GM11168 (cell line): ENCODE results near the gene TMEM242.

Source experiments
- in situ Hi-C: fragments of 300-500 bp; cut with MboI; formaldehyde crosslinking; loops from one replicate; pipeline ENCODE4 v1.12.0; 2022; ENCODE audit warnings: low sequenced_read_pairs; ENCODE audit not compliant: unreplicated experiment

TMEM242 gene

DNA sequence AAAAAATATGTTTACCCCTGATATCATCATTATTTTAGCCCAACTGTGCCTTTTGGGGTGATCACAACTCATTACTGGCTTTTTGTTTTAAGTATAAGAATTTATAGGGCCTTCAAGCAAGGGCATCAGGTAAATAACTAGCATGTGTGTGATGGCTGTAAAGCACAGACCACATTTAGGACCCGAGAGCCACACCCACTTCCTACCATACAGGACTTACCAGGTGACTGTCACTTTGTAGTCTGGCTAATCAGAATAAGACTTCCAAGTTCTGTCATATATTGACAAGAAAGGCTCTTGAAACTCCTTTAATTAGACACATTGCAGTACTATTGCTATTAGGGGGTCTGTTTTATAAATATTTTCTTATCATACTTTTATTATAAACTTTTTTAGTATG lies 31.1 kb downstream of the TMEM242 start:
- in situ Hi-C loops: no loop called here

DNA sequence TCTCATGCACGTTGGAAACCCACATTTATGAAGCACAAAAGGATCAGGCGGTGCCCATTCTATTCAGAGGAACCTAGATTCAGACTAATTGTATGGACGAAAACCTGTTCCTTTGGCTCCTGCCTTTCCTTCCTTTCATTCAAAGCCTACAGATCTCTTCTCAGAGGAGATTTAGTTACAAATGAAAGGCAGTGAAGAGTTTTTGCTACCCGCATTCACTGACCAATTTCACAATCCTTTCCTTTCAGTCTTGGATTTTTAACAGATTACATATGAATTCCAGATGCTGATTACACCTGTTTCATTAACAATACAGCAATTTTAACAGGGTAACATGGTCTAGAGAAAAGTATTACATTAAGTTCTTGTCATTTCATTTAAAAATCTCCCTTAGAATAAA lies 32.0 kb downstream of the TMEM242 start:
- in situ Hi-C loops: no loop called here

DNA sequence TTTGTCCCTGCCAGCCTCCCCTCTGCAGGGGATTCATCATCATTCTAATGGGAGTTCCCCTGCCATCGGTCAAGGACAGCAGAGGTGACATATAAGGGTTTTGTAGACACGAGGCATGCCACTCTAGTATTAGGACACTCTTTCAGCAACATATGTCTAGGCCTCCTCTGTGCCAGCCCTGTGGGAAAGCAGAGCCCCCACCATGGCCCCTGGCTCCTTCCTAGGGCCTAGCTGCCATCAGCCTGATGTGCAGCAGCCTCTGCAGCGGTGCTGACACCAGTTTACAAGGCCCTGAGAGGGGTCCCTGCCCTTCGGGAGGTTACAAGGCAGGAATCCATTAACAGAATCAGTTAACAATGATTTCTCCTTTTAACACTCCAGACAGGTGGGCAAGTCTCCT lies 32.5 kb downstream of the TMEM242 start:
- in situ Hi-C loops: no loop called here

DNA sequence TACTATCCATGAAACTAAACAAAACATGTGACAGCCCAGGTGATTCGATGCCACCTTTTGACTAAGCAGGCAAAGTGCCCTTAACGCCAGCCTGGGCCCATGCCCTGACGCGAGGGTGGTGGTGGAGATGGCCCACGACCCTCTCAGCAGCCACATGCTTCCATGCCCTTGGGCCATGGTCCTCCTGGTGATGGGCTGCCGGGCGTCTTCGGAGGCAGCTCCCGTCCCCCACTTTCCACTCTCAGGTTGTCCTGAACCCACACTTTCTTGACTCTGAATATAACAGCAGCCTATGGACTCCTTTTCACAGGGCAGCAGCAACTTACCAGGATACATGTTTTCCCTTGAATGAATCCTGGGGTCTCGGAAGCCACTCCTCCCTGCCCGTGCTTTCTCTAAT lies 33.6 kb downstream of the TMEM242 start:
- in situ Hi-C loops: no loop called here

DNA sequence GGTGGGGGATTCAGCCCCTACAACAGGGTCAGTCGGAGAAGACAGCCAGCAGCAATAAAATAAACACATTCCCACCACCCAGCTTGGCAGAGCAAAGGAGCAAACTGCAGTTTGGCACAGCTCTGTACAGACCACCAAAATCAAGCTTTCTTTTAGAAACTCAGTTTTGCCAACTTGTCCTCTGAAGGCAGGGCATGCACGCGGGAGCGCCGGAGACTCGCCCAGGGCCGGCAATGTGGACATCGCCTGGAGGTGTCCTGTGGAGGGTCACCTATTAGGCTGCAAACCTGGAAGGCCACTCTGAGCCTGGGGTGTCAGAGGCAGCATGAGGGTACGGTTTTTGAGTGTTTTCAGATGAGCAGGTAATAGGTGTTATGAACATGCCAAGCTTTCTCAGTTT lies 34.7 kb downstream of the TMEM242 start:
- in situ Hi-C loops: no loop called here

DNA sequence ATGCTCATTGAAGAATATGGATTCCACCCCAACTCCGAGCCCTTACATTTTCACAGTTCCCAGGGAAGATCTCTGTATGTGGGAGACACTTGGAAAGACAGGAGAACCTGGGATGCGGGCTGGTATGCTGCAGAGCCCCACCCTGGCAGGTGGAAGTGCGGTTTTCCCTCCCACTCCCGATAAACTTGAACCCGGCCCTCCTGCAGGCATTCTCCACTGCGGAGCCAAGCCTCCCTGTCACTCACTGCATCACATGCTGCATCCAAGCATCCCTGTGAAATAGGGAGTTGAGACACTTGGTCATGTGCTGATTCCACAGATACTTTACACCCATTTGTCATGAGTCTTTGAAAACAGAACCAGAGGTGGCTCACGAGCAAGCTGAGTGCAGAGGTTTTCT lies 35.4 kb downstream of the TMEM242 start:
- in situ Hi-C loops: no loop called here

DNA sequence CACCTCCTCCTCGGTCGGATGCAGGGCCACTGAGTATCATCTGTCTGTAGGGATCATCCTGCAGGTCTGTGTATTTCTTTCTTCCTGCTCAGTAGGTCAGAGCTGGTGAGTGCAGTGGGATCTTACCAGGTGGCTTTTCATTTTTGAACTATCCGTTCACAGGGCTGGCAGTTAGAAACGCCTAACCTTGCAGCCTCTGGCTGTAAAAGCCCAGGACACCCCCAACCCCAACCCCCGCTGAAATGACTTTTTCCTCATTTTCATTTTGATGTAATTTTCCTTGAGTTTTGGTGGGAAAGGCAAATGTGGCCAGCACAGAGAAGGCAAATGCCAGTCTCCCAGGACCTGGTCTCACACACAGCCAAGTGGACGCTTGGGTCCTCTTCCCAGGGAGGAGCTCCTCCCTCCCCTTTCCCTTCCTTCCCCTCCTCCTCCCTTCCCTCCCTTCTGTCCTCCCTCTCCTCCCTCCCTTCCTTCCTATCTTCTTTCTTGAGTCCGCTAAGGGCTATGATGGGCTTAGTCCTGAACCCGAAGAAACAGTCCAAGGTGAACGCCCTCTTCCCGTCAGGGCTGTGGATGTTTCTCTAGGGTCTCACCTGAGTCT lies 36.0 kb downstream of the TMEM242 start:
- in situ Hi-C loops: no loop called here

DNA sequence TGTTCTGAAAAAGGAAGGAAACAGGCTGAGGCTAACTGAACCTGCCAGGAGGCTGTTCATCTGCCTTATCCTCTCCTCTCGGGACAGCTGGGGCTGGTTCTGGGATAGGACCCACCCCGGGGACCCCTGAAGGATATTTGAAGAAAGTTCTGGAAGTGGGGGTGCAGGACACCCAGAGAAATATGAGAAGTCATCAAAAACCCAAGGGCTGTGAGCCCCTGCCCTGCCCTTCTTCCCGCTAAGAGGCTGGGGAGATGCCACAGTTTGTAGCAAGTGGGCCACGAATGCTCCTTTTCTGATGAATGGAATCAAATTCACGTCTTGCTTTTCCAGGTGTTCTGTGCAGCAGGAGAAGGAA lies 37.9 kb downstream of the TMEM242 start:
- in situ Hi-C loops: no loop called here

DNA sequence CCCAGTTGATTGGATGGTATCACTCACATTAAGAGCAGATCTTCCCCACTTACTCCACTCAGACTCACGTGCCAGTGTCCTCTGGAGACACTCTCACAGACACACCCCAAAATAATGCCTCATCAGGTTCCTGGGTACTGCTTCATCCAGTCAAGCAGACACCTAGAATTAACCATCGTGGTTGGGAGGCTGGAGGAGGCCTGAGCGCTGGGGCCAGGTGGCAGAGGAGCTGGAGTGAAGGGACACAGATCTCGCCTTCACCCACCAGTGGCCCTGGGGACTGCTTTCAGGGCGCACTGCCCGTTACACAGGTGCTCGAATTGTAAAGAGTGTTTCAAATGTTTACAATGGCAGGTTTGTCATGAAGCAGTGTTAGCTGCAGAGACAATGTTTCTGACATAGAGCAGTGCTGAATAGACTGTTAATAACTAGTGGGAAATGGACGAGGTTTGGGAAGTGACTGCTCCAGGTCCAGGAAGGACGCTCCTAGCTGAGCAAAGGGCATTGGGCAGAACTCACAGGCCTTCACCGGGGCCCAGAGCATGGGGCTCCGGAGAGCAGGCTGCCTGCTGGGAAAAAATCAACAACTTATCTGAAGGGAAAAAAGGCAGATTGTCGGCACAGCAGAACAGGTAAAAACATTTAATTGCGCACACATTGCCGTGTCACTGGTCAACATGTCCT lies 38.4 kb downstream of the TMEM242 start:
- in situ Hi-C loops: no loop called here

DNA sequence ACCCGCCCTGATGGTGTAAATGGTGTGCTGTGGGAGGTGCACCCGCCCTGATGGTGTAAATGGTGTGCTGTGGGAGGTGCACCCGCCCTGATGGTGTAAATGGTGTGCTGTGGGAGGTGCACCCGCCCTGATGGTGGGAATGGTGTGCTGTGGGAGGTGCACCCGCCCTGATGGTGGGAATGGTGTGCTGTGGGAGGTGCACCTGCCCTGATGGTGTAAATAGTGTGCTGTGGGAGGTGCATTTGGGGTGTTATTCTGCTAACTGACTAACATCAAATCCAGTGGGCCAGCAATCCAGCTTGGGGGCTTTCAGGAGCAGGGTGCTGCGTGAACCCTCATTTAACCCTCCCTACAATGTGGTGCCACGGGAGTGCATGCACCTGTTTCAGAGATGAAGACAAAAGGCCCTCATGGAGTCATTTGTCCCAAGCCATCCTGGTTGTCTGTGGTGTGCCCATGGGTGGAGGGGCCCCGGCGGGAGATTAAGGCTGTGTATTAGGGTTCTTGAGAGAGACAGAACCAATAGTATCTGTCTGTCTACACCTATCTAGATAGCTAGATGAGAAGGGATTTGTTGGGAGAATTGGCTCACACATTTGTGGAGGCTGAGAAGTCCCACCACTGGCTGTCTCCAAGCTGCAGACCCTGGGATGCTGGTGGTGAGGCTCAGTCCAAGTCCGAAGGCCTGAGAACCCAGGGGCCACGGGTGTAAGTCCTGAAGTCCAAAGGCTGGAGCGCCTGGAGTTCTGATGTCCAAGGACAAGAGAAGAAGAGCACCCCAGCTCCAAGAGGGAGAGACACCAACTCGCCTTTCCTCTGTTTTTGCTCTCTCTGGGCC lies 39.2 kb downstream of the TMEM242 start:
- in situ Hi-C loops: no loop called here

DNA sequence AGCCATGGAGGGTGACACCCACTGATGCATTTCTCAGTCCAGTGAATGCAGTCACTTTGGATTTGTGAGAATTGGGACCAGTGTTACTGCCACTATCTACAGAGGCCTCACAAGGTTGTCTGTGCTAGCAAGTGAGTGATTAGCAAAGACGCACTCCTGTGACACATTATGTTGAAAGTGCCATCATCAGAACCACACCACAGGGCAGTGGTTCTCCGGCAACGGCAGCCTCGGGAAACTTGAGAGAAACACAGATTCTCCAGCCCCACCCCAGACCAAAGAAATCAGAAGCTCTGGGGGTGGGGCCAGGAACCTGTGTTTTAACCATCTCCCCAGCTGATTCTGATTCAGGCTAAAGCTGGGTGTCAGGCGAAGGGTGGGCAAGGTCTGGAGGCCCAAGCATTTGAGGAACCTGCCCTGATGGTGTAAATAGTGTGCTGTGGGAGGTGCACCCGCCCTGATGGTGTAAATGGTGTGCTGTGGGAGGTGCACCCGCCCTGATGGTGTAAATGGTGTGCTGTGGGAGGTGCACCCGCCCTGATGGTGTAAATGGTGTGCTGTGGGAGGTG lies 39.9 kb downstream of the TMEM242 start:
- in situ Hi-C loops: no loop called here

DNA sequence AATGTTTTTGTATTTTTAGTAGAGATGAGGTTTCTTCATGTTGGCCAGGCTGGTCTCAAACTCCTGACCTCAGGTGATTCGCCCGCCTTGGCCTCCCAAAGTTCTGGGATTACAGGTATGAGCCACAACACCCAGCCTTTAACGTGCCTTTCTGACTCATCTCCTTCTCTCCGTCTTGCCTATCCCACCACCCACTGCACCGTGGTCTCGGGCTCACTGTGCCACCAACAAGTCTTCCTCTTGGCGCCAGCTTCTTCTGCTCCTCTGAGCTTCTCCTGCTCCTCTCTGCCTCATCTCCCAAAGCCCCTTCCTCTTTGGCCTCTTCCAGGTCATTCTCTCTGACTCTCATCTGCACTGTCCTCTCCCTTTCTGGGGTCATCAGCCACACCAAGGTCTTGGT lies 41.0 kb downstream of the TMEM242 start:
- in situ Hi-C loops: no loop called here

DNA sequence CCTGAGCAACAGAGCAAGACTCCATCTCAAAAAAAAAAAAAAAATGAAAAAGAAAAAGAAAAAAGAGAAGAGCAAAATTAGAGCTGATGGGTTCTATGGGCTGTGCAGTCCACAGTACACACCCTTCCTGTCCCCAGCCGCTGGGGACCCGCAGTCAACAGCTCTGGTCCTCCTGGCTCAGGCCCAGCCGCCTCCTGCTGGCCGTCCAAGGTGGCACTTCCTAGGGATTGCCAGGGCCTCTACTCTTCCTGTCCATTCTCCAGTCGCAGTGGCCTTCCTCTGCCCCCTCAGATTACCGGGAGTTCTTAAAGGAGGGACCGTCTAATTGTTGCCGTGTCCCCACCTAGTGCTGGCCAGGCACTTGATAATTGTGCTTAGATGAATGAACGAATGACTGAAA lies 41.7 kb downstream of the TMEM242 start:
- in situ Hi-C loops: no loop called here

DNA sequence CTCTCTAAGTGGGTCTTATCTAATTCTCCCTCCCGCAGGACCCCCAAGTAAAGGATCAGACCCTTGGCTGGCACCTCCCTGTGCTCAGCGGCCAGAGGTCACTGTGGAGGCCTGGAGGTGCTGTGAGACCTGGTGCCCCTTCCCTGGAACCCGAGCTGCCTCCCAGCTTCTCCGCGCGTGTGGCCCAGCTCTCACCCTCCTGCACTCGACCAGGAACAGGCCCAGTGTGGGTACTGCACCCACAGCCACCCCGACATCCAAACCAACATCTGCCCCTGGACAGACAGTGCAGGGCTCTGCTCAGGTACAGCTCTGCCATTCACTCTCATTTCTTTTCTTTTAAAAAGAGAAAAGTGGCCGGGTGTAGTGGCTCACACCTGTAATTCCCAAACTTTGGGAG lies 42.4 kb downstream of the TMEM242 start:
- in situ Hi-C loops: no loop called here

DNA sequence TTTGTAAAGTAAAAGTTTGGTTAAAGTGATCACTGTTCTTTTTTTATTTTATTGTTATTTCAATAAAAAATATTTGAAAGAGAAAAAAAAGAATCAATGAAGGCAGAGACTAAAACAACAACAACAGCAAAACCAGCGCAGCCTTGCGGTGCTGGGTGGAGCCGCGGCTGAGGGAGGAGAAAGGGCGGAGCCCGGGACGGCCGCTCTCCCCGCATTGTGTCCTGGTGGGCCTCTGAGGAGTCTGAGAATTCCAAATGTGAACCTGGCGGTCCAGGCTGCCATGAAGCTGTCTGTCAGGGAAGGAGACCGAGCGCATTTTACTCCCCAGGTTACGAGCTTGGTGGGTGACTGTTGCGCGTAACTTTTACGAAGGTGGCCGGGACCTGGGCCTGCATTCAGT lies 43.2 kb downstream of the TMEM242 start:
- in situ Hi-C loops: no loop called here

DNA sequence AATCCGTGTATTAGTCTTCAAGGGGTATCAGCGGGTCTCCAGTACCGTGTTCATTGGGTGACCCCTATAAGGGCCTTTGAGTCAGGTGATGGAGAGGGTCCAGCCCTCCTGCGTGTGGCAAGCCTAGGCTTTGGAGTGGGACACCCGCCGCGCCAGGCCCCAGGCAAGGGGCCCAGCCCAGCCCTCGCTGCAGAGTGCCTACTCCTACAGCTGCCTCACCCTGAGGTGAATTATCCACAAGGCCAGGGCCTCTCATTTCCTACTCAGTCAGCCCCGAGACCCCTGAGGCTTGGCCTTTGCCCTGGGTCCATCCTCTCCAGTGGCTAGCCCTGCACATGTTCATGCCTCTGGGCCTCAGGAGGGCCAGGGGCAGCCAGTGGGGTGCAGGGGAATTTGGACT lies 45.1 kb downstream of the TMEM242 start:
- in situ Hi-C loops: no loop called here

DNA sequence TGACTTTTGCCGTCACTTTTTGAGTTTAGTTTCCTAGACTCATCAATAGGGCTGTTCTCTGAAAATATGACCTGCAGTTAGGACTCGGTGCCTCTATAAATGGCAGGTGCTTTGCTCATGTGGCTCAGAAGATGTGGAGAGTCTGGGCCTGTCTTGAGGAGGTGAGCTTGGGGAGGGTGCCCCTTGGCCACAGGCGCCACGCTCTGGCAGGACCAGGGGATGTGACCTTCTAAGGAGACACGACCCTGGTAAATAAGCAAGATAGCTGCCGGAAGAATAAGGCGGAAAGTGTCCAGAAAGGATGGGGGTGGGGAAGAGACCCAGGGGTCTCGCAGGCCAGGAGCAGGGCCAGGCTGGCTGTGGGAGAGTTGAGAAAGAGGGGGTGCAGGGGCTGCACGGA lies 46.6 kb downstream of the TMEM242 start:
- in situ Hi-C loops: no loop called here

DNA sequence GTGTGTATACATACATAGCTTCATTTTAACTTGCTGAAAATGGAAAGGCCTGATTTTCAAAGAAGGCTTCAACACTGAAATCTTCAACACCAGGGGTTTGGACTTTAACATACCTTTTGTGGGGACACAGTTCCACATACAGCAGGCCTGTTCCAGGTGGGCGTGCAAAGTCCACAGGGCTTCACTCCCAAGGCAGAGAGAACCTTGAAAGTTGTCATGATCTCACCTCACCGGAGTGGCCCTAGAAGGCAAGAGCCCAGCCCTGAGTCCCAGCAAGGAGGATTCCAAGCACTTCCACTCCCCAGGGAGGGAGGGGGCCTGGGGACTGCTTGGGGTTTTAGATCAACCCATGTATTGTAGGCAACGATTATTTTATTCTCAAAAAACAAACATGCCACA lies 47.2 kb downstream of the TMEM242 start:
- in situ Hi-C loops: no loop called here

DNA sequence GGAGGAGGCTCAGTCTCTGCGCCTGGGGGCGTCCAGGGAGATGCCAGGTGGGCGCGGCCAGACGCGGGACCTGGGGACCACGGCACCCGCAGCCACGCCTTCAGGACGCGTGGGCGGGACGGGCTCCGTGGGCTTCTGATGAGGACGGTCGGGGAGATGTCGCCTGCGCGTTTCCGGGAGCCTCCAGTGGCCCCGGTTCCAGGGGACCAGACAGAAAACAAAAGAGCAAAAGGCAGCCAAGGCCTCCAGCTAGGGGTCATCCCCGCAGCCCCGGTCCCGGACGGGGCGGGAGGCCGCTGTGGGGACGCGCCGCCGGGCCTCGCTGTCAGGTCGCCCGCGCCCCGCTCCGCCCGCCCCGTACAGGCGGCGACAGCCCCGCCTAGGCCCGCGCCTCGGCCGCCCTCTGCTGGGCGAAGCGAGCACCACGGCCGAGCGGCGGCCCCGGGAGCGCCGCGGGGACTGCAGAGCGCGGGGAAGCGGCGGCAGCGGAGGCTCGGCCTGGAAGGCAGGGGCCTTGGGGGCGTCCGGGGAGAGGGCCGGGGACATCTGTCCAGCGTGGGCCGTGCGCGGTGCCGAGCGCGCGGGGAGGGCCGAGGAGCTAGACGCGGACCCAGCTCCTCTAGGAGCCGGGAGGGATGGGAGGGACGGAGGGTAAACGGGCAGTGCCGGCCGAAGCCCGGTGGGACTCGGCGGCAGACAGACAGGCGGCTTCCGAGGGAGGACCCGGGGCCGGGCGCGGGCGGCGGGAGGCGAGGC lies 48.7 kb downstream of the TMEM242 start:
- in situ Hi-C loops: no loop called here

DNA sequence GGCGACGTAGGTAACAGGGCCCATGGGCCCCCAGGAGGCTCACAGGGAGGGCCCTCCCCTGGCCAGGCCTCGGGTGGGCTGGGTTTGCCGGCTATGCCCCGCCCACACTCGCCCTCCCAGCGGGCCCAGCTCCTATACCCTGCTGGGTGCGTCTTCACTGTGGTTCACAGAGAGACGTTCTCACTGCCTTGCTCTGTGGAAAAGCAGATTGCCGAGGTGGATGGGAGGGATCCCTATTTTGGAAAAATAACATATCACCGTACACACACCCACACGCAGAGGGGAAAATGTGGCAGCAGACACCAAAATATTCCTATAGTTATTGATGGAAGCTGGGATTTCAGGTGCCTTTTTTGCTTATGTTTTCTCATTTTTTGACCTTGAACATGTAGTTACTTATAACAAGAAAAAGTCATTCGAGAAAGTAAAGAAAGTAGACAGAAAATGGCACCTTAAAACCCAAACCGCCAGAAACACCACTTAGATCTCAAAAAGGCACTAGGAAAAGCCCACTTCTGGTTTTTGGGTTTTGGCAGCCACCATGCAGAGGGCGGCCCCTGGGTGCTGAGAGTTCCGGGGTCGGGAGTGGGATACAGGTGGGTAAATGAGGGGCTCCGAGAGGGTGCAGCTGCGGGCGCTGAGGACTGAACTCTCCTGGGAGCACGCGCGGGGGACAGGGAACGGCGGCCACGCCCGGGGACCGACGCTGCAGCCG lies 49.4 kb downstream of the TMEM242 start:
- in situ Hi-C loops: no loop called here
